Measurements from ENCODE around the gene TMEM240.
"Not testable (repeated sequence)": the region's sequence is repeated elsewhere in the genome, so short reads cannot be mapped to it uniquely, and the experiment has no call there.

GRCh38 chr1:1518621-1519007 lies 21.8 kb downstream of the TMEM240 start:
- TF ChIP-seq, protein P1, sequence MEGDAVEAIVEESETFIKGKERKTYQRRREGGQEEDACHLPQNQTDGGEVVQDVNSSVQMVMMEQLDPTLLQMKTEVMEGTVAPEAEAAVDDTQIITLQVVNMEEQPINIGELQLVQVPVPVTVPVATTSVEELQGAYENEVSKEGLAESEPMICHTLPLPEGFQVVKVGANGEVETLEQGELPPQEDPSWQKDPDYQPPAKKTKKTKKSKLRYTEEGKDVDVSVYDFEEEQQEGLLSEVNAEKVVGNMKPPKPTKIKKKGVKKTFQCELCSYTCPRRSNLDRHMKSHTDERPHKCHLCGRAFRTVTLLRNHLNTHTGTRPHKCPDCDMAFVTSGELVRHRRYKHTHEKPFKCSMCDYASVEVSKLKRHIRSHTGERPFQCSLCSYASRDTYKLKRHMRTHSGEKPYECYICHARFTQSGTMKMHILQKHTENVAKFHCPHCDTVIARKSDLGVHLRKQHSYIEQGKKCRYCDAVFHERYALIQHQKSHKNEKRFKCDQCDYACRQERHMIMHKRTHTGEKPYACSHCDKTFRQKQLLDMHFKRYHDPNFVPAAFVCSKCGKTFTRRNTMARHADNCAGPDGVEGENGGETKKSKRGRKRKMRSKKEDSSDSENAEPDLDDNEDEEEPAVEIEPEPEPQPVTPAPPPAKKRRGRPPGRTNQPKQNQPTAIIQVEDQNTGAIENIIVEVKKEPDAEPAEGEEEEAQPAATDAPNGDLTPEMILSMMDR (IDR thresholded peaks at IDR 0.05) = not testable (repeated sequence)
- TF ChIP-seq POLR2A (IDR thresholded peaks at IDR 0.05) = not testable (repeated sequence)

Measured in adrenal gland (tissue), 5 donors.